ENCODE measurements around the gene PRRC2B.
A peak's percentile ranks its signal among the peaks of the same experiment; 100 is the strongest.
"Not testable (repeated sequence)": the region's sequence is repeated elsewhere in the genome, so short reads cannot be mapped to it uniquely, and the experiment has no call there.

The PRRC2B gene

GRCh38 chr9:131393622-131394463, at the start of gene PRRC2B:
TSS of gene PRRC2B (plus strand) at chr9:131394086. CDS start at chr9:131430145, 36,059 bp downstream.
- DNase-seq (ENCODE audit: low spot score in 2 of 2) (peak; percentile 82 to 87), ATAC-seq (ENCODE audit: low read depth) (peak; percentile 53)
- peaks cover 30% of the 10 kb centered on the region for H3K4me1 Mint-ChIP-seq
- H3K36me3 Mint-ChIP-seq: no peaks in the 10 kb centered on the region
- H3K27me3 Mint-ChIP-seq: no peaks in the 10 kb centered on the region
- H3K27ac Mint-ChIP-seq: peak within 1 kb of the TSS; percentile 93
- peak within 1 kb of the TSS; percentile 93 for H3K4me3 Mint-ChIP-seq
- H3K9me3 Mint-ChIP-seq: no peaks in the 10 kb centered on the region

- not testable (repeated sequence) for H3K27ac Mint-ChIP-seq, H3K36me3 Mint-ChIP-seq
Observed at GRCh38 chr9:131344931-131345535, 48.9 kb upstream of the PRRC2B start.

GRCh38 chr9:131346559-131346958, 47.3 kb upstream of the PRRC2B start:
- peaks cover 8% of the 10 kb centered on the region for H3K27me3 Mint-ChIP-seq
- H3K4me1 Mint-ChIP-seq: peaks cover 3% of the 10 kb centered on the region
- no peak overlapping the region for H3K4me3 Mint-ChIP-seq
- no peaks in the 10 kb centered on the region for H3K9me3 Mint-ChIP-seq
- no peak for DNase-seq (ENCODE audit: low spot score in 2 of 2)
- no peak overlapping the region for H3K27ac Mint-ChIP-seq
- no peak for ATAC-seq (ENCODE audit: low read depth)
- no peaks in the 10 kb centered on the region for H3K36me3 Mint-ChIP-seq

More at GRCh38 chr9:131344931-131345535, 48.9 kb upstream of the PRRC2B start:
- not testable (repeated sequence) for H3K4me3 Mint-ChIP-seq; H3K27me3 Mint-ChIP-seq; H3K4me1 Mint-ChIP-seq; H3K9me3 Mint-ChIP-seq; ATAC-seq (ENCODE audit: low read depth); DNase-seq (ENCODE audit: low spot score in 2 of 2)

- no peak for DNase-seq (ENCODE audit: low spot score in 2 of 2)
- no peaks in the 10 kb centered on the region for H3K36me3 Mint-ChIP-seq
- peaks cover 3% of the 10 kb centered on the region for H3K4me1 Mint-ChIP-seq
- no peaks in the 10 kb centered on the region for H3K9me3 Mint-ChIP-seq
- ATAC-seq (ENCODE audit: low read depth): no peak
- no peak overlapping the region for H3K4me3 Mint-ChIP-seq
- peaks cover 8% of the 10 kb centered on the region for H3K27me3 Mint-ChIP-seq
- H3K27ac Mint-ChIP-seq: no peak overlapping the region
Observed at GRCh38 chr9:131347376-131348020, 46.4 kb upstream of the PRRC2B start.

- Mint-ChIP-seq H3K27me3 (peaks cover 8% of the 10 kb centered on the region), H3K9me3 (no peaks in the 10 kb centered on the region), H3K4me3 (no peak overlapping the region), H3K27ac (no peak overlapping the region), H3K36me3 (no peaks in the 10 kb centered on the region), H3K4me1 (peaks cover 3% of the 10 kb centered on the region)
- DNase-seq (ENCODE audit: low spot score in 2 of 2): no peak
- ATAC-seq (ENCODE audit: low read depth): no peak
Observed at GRCh38 chr9:131348631-131349521, 45.0 kb upstream of the PRRC2B start.

- H3K27me3 Mint-ChIP-seq: peaks cover 6% of the 10 kb centered on the region
- ATAC-seq (ENCODE audit: low read depth): no peak
- H3K9me3 Mint-ChIP-seq: no peaks in the 10 kb centered on the region
- no peak overlapping the region for H3K27ac Mint-ChIP-seq
- H3K4me3 Mint-ChIP-seq: no peak overlapping the region
- H3K36me3 Mint-ChIP-seq: no peaks in the 10 kb centered on the region
- peaks cover 3% of the 10 kb centered on the region for H3K4me1 Mint-ChIP-seq
- no peak for DNase-seq (ENCODE audit: low spot score in 2 of 2)
Observed at GRCh38 chr9:131349522-131349880, 44.4 kb upstream of the PRRC2B start.

- no peaks in the 10 kb centered on the region for H3K36me3 Mint-ChIP-seq
- peak; percentile 78 to 86 for DNase-seq (ENCODE audit: low spot score in 2 of 2)
- H3K9me3 Mint-ChIP-seq: no peaks in the 10 kb centered on the region
- H3K27me3 Mint-ChIP-seq: peaks cover 6% of the 10 kb centered on the region
- ATAC-seq (ENCODE audit: low read depth): peak; percentile 98
- peak overlapping the region; percentile 61 for H3K4me3 Mint-ChIP-seq
- peaks cover 3% of the 10 kb centered on the region for H3K4me1 Mint-ChIP-seq
- H3K27ac Mint-ChIP-seq: no peak overlapping the region
Observed at GRCh38 chr9:131349881-131350563, 43.9 kb upstream of the PRRC2B start.

- H3K9me3 Mint-ChIP-seq; H3K27ac Mint-ChIP-seq; H3K27me3 Mint-ChIP-seq; H3K36me3 Mint-ChIP-seq; DNase-seq (ENCODE audit: low spot score in 2 of 2); H3K4me1 Mint-ChIP-seq: not testable (repeated sequence)
- peak; percentile 38 for ATAC-seq (ENCODE audit: low read depth)
- peak overlapping the region; percentile 49 for H3K4me3 Mint-ChIP-seq
Observed at GRCh38 chr9:131356479-131356878, 37.4 kb upstream of the PRRC2B start.

GRCh38 chr9:131358556-131358955, 35.3 kb upstream of the PRRC2B start:
- DNase-seq (ENCODE audit: low spot score in 2 of 2) (no peak), ATAC-seq (ENCODE audit: low read depth) (no peak)
- Mint-ChIP-seq H3K9me3 (no peaks in the 10 kb centered on the region), H3K27ac (no peak overlapping the region), H3K36me3 (no peaks in the 10 kb centered on the region), H3K4me3 (no peak overlapping the region), H3K4me1 (peaks cover 2% of the 10 kb centered on the region), H3K27me3 (no peaks in the 10 kb centered on the region)

- no peaks in the 10 kb centered on the region for H3K27me3 Mint-ChIP-seq
- ATAC-seq (ENCODE audit: low read depth): no peak
- H3K4me1 Mint-ChIP-seq: peaks cover 2% of the 10 kb centered on the region
- H3K36me3 Mint-ChIP-seq: no peaks in the 10 kb centered on the region
- H3K27ac Mint-ChIP-seq: no peak overlapping the region
- no peak overlapping the region for H3K4me3 Mint-ChIP-seq
- DNase-seq (ENCODE audit: low spot score in 2 of 2): no peak
- H3K9me3 Mint-ChIP-seq: no peaks in the 10 kb centered on the region
Observed at GRCh38 chr9:131361202-131361833, 32.6 kb upstream of the PRRC2B start.

- no peaks in the 10 kb centered on the region for H3K4me1 Mint-ChIP-seq
- H3K4me3 Mint-ChIP-seq: no peak overlapping the region
- ATAC-seq (ENCODE audit: low read depth) (no peak), DNase-seq (ENCODE audit: low spot score in 2 of 2) (no peak)
- no peak overlapping the region for H3K27ac Mint-ChIP-seq
- H3K9me3 Mint-ChIP-seq: no peaks in the 10 kb centered on the region
- H3K27me3 Mint-ChIP-seq: no peaks in the 10 kb centered on the region
- no peaks in the 10 kb centered on the region for H3K36me3 Mint-ChIP-seq
Observed at GRCh38 chr9:131365546-131365945, 28.3 kb upstream of the PRRC2B start.

- H3K27me3 Mint-ChIP-seq: no peaks in the 10 kb centered on the region
- ATAC-seq (ENCODE audit: low read depth) (peak; percentile 29), DNase-seq (ENCODE audit: low spot score in 2 of 2) (no peak)
- no peak overlapping the region for H3K4me3 Mint-ChIP-seq
- H3K4me1 Mint-ChIP-seq: no peaks in the 10 kb centered on the region
- H3K27ac Mint-ChIP-seq: no peak overlapping the region
- no peaks in the 10 kb centered on the region for H3K36me3 Mint-ChIP-seq
- H3K9me3 Mint-ChIP-seq: no peaks in the 10 kb centered on the region
Observed at GRCh38 chr9:131366761-131367401, 27.0 kb upstream of the PRRC2B start.
